Measurements from ENCODE around the gene DDIT4L.
"Not testable (repeated sequence)": the region's sequence is repeated elsewhere in the genome, so short reads cannot be mapped to it uniquely, and the experiment has no call there.

Gene DDIT4L

DNA sequence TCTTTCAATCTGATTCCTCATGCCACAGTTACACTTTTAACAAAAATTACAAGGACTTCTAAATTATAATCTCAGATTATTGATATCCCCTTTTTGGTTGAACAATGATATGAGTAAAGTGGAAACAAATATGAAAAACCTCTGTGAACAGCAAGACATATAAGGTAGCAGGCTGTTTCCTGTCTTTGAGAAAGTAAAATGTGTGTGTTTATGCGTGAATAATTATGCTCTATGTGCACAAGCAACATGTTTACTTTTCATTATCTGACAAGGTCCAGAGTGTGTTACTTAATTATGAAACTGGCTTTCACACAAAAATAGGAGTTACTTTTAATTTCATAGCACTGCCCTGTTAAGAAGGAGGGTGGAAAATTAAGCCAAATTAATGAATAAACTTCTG, 43.1 kb downstream of the DDIT4L start:
- no peak for TF ChIP-seq POLR2A (IDR thresholded peaks at IDR 0.05; ENCODE audit: low read depth, low read length)
- DNase-seq (ENCODE audit: insufficient read length, low spot score) (no peak), FAIRE-seq (no peak)

GRCh38 chr4:100146756-100147155, 43.5 kb downstream of the DDIT4L start:
- TF ChIP-seq POLR2A (IDR thresholded peaks at IDR 0.05; ENCODE audit: low read depth, low read length), result no peak

DNA sequence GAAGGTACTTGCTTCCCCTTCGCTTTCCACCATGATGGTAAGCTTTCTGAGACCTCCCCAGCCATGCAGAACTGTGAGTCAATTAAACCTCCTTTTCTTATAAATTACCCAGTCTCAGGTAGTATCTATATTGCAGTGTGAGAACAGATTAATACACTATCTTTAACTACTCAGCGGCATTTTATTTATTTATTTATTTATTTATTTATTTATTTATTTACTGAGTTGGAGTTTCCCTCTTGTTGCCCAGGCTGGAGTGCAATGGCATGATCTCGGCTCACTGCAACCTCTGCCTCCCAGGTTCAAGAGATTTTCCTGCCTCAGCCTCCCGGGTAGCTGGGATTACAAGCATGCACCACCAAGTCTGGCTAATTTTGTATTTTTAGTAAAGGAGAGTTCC, 52.9 kb downstream of the DDIT4L start:
- DNase-seq (ENCODE audit: insufficient read length, low spot score); FAIRE-seq: not testable (repeated sequence)

More at GRCh38 chr4:100146756-100147155, 43.5 kb downstream of the DDIT4L start:
- no peak for FAIRE-seq
- no peak for DNase-seq (ENCODE audit: insufficient read length, low spot score)

Measured in H54 (cell line).